Endothelial cell of umbilical vein (primary cell): Measurements from ENCODE around the gene SPAM1. TPM values are rescaled to one million over a fixed set of nuclear protein-coding genes. Genes with fewer than 3 reads are reported as not detected.

Experiments used
- BruUV-seq: library from RNA; stranded (reverse); fragments of 400-500 nt; replicated peaks from 2 replicates; lab custom pipeline; 2021; lab: Mats Ljungman, UMichigan
- CTCF ChIA-PET: fragments of 300-600, 350-600 bp; sonication (Branson Sonifier 250); formaldehyde crosslinking; loops from one replicate; lab custom pipeline; 2021; ENCODE audit warnings: antibody characterized with exemption, inconsistent platforms; lab: Charles Lee
- POLR2A ChIA-PET: fragments of 300-600, 350-600 bp; sonication (Branson Sonifier 250); formaldehyde crosslinking; loops from one replicate; lab custom pipeline; 2021; ENCODE audit warnings: antibody characterized with exemption, inconsistent platforms; lab: Charles Lee
- DNase-seq: peaks from one replicate; pipeline ENCODE4 v3.0.0-alpha.2; 2011; ENCODE audit warnings: low read depth, low spot score
- FAIRE-seq: peaks from 2 replicates; lab custom pipeline; 2011; peaks lifted over from hg19 to GRCh38; lab: Jason Lieb, UNC
- H2AFZ ChIP-seq: 2 replicates; pipeline ENCODE4 v1.6.0; 2012; ENCODE audit warnings: low read depth, low read length, control low read depth, inconsistent platforms
- H3K27ac ChIP-seq: 2 replicates; pipeline ENCODE4 v1.5.1; 2011; ENCODE audit warnings: low read depth, mild to moderate bottlenecking, control low read depth, low read length, moderate library complexity; ENCODE audit not compliant: insufficient read depth
- H3K27me3 ChIP-seq, 2 experiments: 2 replicates each; pipeline versions ENCODE4 v1.6.0 to v1.6.1; 2011; ENCODE audit warnings: low read length in 2 of 2, mixed read lengths in 1 of 2; ENCODE audit not compliant: control insufficient read depth in 2 of 2, insufficient read depth in 2 of 2
- H3K36me3 ChIP-seq, 2 experiments: 2 replicates in 1 of 2; 3 replicates in 1 of 2; pipeline ENCODE4 v1.5.1; 2011; ENCODE audit warnings: low read length in 2 of 2, mild to moderate bottlenecking in 1 of 2, moderate library complexity in 1 of 2; ENCODE audit not compliant: control insufficient read depth in 2 of 2, insufficient read depth in 2 of 2; ENCODE audit errors: extremely low read depth in 1 of 2
- H3K4me1 ChIP-seq: 3 replicates; pipeline ENCODE4 v1.5.1; 2011; ENCODE audit warnings: mild to moderate bottlenecking, low read length; ENCODE audit not compliant: control insufficient read depth, insufficient read depth; ENCODE audit errors: extremely low read depth
- H3K4me2 ChIP-seq: 2 replicates; pipeline ENCODE4 v1.6.1; 2011; ENCODE audit warnings: low read length, control low read depth, mixed read lengths; ENCODE audit not compliant: insufficient read depth
- H3K4me3 ChIP-seq, 3 experiments: fragments of 200-600 bp in 1 of 3; sonication (generic), shearing (Covaris generic) in 1 of 3; replicated peaks in 1 of 3; 2 replicates each; pipeline ENCODE4 v1.5.1; 2011 to 2016; ENCODE audit warnings: control low read depth in 3 of 3, low read length in 3 of 3, mild to moderate bottlenecking in 2 of 3, inconsistent platforms in 1 of 3, low read depth in 1 of 3, moderate library complexity in 1 of 3; ENCODE audit not compliant: insufficient read depth in 1 of 3
- H3K79me2 ChIP-seq: 2 replicates; pipeline ENCODE4 v1.6.0; 2012; ENCODE audit warnings: low read length, inconsistent platforms; ENCODE audit not compliant: control insufficient read depth, insufficient read depth
- H3K9ac ChIP-seq: replicated peaks from 2 replicates; pipeline ENCODE3; 2011; ENCODE audit warnings: low read length, control low read depth; ENCODE audit not compliant: insufficient read depth; ENCODE audit errors: extremely low read depth
- H3K9me1 ChIP-seq: replicated peaks from 3 replicates; pipeline ENCODE4 v1.6.0; 2011; ENCODE audit warnings: mild to moderate bottlenecking, low read length; ENCODE audit not compliant: control insufficient read depth, insufficient read depth; ENCODE audit errors: extremely low read depth
- H3K9me3 ChIP-seq: replicated peaks from 2 replicates; pipeline ENCODE4 v1.5.1; 2012; ENCODE audit warnings: low read length, inconsistent platforms; ENCODE audit not compliant: control insufficient read depth, insufficient read depth
- H4K20me1 ChIP-seq: replicated peaks from 2 replicates; pipeline ENCODE3; 2011; ENCODE audit warnings: mild to moderate bottlenecking, low read length; ENCODE audit not compliant: control insufficient read depth, insufficient read depth; ENCODE audit errors: extremely low read depth
- CTCF ChIP-seq, 2 donors: IDR thresholded peaks; 1 replicate in 1 of 2; 2 replicates in 1 of 2; pipeline ENCODE4 v1.5.1; 2011; ENCODE audit warnings: low read length in 2 of 2, mild to moderate bottlenecking in 2 of 2, moderate library complexity in 2 of 2, control low read depth in 1 of 2, inconsistent platforms in 1 of 2, low read depth in 1 of 2; ENCODE audit not compliant: insufficient read depth in 1 of 2; ENCODE audit errors: extremely low read depth in 1 of 2
- EZH2 ChIP-seq: IDR thresholded peaks from 2 replicates; pipeline ENCODE4 v1.6.1; 2012; ENCODE audit warnings: borderline replicate concordance, low read depth, mild to moderate bottlenecking, moderate library complexity, low read length, inconsistent platforms; ENCODE audit not compliant: severe bottlenecking
- FOS ChIP-seq: IDR thresholded peaks from 2 replicates; pipeline ENCODE4 v1.6.1; 2011; ENCODE audit warnings: mild to moderate bottlenecking, low read length, moderate library complexity, borderline replicate concordance; ENCODE audit not compliant: insufficient read depth
- GATA2 ChIP-seq: IDR thresholded peaks from 2 replicates; pipeline ENCODE4 v1.7.0; 2011; ENCODE audit warnings: low read depth, mild to moderate bottlenecking, moderate library complexity, mixed read lengths, low read length; ENCODE audit not compliant: insufficient read length, insufficient read depth
- JUN ChIP-seq: IDR thresholded peaks from 2 replicates; pipeline ENCODE4 v1.6.1; 2011; ENCODE audit warnings: borderline replicate concordance, low read depth; ENCODE audit not compliant: insufficient read length, insufficient read depth
- MAX ChIP-seq: IDR thresholded peaks from 2 replicates; pipeline ENCODE4 v1.6.1; 2011; ENCODE audit not compliant: insufficient read depth, insufficient read length
- MYC ChIP-seq: IDR thresholded peaks from one replicate; pipeline ENCODE4 v1.6.1; 2011; ENCODE audit warnings: mild to moderate bottlenecking, low read depth, low read length
- POLR2A ChIP-seq: IDR thresholded peaks from 2 replicates; pipeline ENCODE4 v1.6.1; 2012; ENCODE audit warnings: low read depth, mild to moderate bottlenecking, control low read depth, low read length
- POLR2AphosphoS5 ChIP-seq: IDR thresholded peaks from 2 replicates; pipeline ENCODE4 v1.6.1; 2012; ENCODE audit warnings: low read depth, mild to moderate bottlenecking, control low read depth, low read length, moderate library complexity; ENCODE audit not compliant: insufficient read depth
- dilution Hi-C: fragments of 300-500 bp; cut with MboI; formaldehyde crosslinking; loops from one replicate; pipeline ENCODE4 v1.15.0; 2019; ENCODE audit warnings: low sequenced_read_pairs; ENCODE audit not compliant: extremely low pct_ligation_motif_present
- intact Hi-C: fragments of 100-400 bp; cut with micrococcal nuclease; formaldehyde crosslinking; loops from one replicate; pipeline ENCODE4 v1.10.0; 2022
- polyA plus RNA-seq, 4 experiments: library from polyadenylated mRNA; depleted of rRNA in 3 of 4; stranded (reverse) in 3 of 4; unstranded in 1 of 4; fragments of >200 nt; gene quantifications; 2 replicates each; pipeline versions ENCODE4 v1.2.1 to v1.2.3, GENCODE V29; 2011 to 2012; ENCODE audit warnings: missing spikeins in 1 of 4
- total RNA-seq: library from RNA; stranded (reverse); gene quantifications from 2 replicates; pipeline ENCODE4 v1.2.3, GENCODE V29; 2021

SPAM1 gene
- total and polyA plus RNA-seq, 2 donors (not counting 3 experiments of a cell fraction or from before 2014, with no cell fraction given) = not detected

GRCh38 chr7:123883154-123883553 is 41.9 kb upstream of the SPAM1 start:
- no peaks in the 10 kb centered on the region for H3K27me3 ChIP-seq
- BruUV-seq = no TSS peak
- no peaks in the 10 kb centered on the region for H4K20me1 ChIP-seq
- H3K4me2 ChIP-seq = no peak overlapping the region
- H3K4me3 ChIP-seq = no peak overlapping the region
- intact Hi-C loops = no loop called here
- no peaks in the 10 kb centered on the region for H3K36me3 ChIP-seq
- no peaks in the 10 kb centered on the region for H3K4me1 ChIP-seq
- H3K9ac ChIP-seq = no peak overlapping the region
- no peak overlapping the region for H2AFZ ChIP-seq
- H3K9me3 ChIP-seq = no peaks in the 10 kb centered on the region
- TF ChIP-seq GATA2 (no peak), EZH2 (no peak), MAX (no peak), JUN (no peak), POLR2AphosphoS5 (no peak), FOS (no peak), CTCF (IDR thresholded peaks at IDR 0.05; ENCODE audit: extremely low read depth in 1 of 2, insufficient read depth in 1 of 2, low read depth in 1 of 2, low read length in 2 of 2) (no peak), MYC (no peak), POLR2A (no peak)
- no peaks in the 10 kb centered on the region for H3K79me2 ChIP-seq
- H3K27ac ChIP-seq = no peak overlapping the region
- POLR2A ChIA-PET = no interaction called here
- H3K9me1 ChIP-seq = no peaks in the 10 kb centered on the region
- DNase-seq (no peak), FAIRE-seq (no peak)
- dilution Hi-C loops = no loop called here
- CTCF ChIA-PET = no interaction called here
